ENCODE data around the gene PPP4R4. TPM values are rescaled to one million over a fixed set of nuclear protein-coding genes. Genes with fewer than 3 reads are reported as not detected.

The PPP4R4 gene
- total RNA-seq, 1 experiment from 2014 or later, result 1.1 TPM

DNA sequence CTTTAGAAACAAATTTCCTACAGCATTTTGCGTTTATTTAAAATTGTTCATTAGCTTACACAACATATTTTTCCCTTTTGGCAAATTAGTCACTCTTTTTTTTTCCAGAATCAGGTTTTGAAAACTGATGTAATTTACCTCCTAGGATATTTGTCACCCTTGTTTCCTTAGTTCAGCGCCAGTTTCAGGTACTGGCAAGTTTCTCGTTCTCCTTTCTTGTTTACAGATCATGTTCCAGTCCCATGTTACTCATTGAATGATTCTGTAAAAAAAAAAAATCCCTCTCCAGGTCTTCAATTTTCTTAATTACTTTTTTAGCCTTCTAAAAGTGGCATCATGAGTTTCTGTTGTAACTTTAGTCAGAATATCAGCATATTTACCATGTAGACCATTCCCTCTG lies 2.7 kb downstream of the PPP4R4 start:
- Histone ChIP-seq H3K4me1 (ENCODE audit: control insufficient read depth, insufficient read depth, low read length) (peaks cover 4% of the 10 kb centered on the region), H3K27ac (ENCODE audit: low read length) (no peak overlapping the region), H3K4me3 (ENCODE audit: low read depth in 2 of 2, low read length in 2 of 2) (no peak overlapping the region), H3K36me3 (ENCODE audit: control insufficient read depth, insufficient read depth, low read length) (no peaks in the 10 kb centered on the region; the same call in 1 of the 2 replicates), H3K27me3 (ENCODE audit: control insufficient read depth, insufficient read depth, low read length) (peaks cover 4% of the 10 kb centered on the region; the same call in 1 of the 2 replicates), H3K9me3 (ENCODE audit: control insufficient read depth, insufficient read depth, low read depth, low read length) (no peaks in the 10 kb centered on the region)
- BruUV-seq (replicated peaks), result no TSS peak
- TF ChIP-seq POLR2AphosphoS5 (IDR thresholded peaks at IDR 0.05; ENCODE audit: low read depth, low read length), result no peak
- TF ChIP-seq SIN3A (IDR thresholded peaks at IDR 0.05; ENCODE audit: borderline replicate concordance, insufficient read depth, low read depth, low read length), result no peak
- TF ChIP-seq TCF7L2 (IDR thresholded peaks at IDR 0.05; ENCODE audit: low read depth, low read length), result no peak
- TF ChIP-seq, protein P1, sequence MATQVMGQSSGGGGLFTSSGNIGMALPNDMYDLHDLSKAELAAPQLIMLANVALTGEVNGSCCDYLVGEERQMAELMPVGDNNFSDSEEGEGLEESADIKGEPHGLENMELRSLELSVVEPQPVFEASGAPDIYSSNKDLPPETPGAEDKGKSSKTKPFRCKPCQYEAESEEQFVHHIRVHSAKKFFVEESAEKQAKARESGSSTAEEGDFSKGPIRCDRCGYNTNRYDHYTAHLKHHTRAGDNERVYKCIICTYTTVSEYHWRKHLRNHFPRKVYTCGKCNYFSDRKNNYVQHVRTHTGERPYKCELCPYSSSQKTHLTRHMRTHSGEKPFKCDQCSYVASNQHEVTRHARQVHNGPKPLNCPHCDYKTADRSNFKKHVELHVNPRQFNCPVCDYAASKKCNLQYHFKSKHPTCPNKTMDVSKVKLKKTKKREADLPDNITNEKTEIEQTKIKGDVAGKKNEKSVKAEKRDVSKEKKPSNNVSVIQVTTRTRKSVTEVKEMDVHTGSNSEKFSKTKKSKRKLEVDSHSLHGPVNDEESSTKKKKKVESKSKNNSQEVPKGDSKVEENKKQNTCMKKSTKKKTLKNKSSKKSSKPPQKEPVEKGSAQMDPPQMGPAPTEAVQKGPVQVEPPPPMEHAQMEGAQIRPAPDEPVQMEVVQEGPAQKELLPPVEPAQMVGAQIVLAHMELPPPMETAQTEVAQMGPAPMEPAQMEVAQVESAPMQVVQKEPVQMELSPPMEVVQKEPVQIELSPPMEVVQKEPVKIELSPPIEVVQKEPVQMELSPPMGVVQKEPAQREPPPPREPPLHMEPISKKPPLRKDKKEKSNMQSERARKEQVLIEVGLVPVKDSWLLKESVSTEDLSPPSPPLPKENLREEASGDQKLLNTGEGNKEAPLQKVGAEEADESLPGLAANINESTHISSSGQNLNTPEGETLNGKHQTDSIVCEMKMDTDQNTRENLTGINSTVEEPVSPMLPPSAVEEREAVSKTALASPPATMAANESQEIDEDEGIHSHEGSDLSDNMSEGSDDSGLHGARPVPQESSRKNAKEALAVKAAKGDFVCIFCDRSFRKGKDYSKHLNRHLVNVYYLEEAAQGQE (IDR thresholded peaks at IDR 0.05; ENCODE audit: insufficient read depth in 1 of 2, low read depth in 2 of 2, low read length in 1 of 2), result no peak
- TF ChIP-seq, protein P2, sequence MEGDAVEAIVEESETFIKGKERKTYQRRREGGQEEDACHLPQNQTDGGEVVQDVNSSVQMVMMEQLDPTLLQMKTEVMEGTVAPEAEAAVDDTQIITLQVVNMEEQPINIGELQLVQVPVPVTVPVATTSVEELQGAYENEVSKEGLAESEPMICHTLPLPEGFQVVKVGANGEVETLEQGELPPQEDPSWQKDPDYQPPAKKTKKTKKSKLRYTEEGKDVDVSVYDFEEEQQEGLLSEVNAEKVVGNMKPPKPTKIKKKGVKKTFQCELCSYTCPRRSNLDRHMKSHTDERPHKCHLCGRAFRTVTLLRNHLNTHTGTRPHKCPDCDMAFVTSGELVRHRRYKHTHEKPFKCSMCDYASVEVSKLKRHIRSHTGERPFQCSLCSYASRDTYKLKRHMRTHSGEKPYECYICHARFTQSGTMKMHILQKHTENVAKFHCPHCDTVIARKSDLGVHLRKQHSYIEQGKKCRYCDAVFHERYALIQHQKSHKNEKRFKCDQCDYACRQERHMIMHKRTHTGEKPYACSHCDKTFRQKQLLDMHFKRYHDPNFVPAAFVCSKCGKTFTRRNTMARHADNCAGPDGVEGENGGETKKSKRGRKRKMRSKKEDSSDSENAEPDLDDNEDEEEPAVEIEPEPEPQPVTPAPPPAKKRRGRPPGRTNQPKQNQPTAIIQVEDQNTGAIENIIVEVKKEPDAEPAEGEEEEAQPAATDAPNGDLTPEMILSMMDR (IDR thresholded peaks at IDR 0.05), result no peak
- no peak for ATAC-seq
- CTCF ChIA-PET, result no interaction called here
- no peak for DNase-seq (ENCODE audit: low read depth, low spot score)
- POLR2A ChIA-PET, result no interaction called here
- in situ Hi-C loops (cut with HindIII; ENCODE audit: low pct_unique_long_range_greater_than_20kb, low sequenced_read_pairs), result no loop called here
- intact Hi-C loops (cut with micrococcal nuclease; ENCODE audit: unreplicated experiment), result no loop called here

DNA sequence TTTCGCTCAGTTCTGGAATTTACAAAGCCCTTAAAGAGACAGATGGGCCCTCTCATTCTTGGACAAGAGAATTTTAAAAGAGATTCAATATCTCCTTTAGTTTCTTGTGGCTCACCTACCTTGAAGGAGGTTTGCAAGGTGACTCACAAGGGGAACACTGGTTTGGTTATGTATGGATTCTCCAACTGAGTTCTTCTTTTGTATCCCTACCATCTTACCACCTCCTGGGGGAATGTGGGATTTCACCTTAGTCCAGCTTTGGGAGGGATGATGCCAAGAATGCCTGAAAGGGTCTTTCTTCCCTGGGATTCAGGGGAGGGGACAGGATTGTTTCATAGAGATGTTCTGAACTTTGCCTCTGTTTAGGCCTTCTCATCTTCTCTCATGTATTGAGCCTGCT lies 3.7 kb downstream of the PPP4R4 start:
- in situ Hi-C loops (cut with HindIII; ENCODE audit: low pct_unique_long_range_greater_than_20kb, low sequenced_read_pairs) (no loop called here), intact Hi-C loops (cut with micrococcal nuclease; ENCODE audit: unreplicated experiment) (no loop called here)
- no peaks in the 10 kb centered on the region for H3K9me3 ChIP-seq (ENCODE audit: control insufficient read depth, insufficient read depth, low read depth, low read length)
- H3K4me1 ChIP-seq (ENCODE audit: control insufficient read depth, insufficient read depth, low read length), result peaks cover 4% of the 10 kb centered on the region
- TF ChIP-seq, protein P1 (IDR thresholded peaks at IDR 0.05; ENCODE audit: insufficient read depth in 1 of 2, low read depth in 2 of 2, low read length in 1 of 2), result no peak
- TF ChIP-seq, protein P2 (IDR thresholded peaks at IDR 0.05), result no peak
- TF ChIP-seq TCF7L2 (IDR thresholded peaks at IDR 0.05; ENCODE audit: low read depth, low read length) (no peak), SIN3A (IDR thresholded peaks at IDR 0.05; ENCODE audit: borderline replicate concordance, insufficient read depth, low read depth, low read length) (no peak), POLR2AphosphoS5 (IDR thresholded peaks at IDR 0.05; ENCODE audit: low read depth, low read length) (no peak)
- peaks cover 4% of the 10 kb centered on the region; the same call in 1 of the 2 replicates for H3K27me3 ChIP-seq (ENCODE audit: control insufficient read depth, insufficient read depth, low read length)
- ChIA-PET POLR2A (no interaction called here), CTCF (no interaction called here)
- H3K36me3 ChIP-seq (ENCODE audit: control insufficient read depth, insufficient read depth, low read length), result no peaks in the 10 kb centered on the region; the same call in 1 of the 2 replicates
- BruUV-seq (replicated peaks), result no TSS peak
- H3K4me3 ChIP-seq (ENCODE audit: low read depth in 2 of 2, low read length in 2 of 2), result no peak overlapping the region
- ATAC-seq (no peak), DNase-seq (ENCODE audit: low read depth, low spot score) (no peak)
- no peak overlapping the region for H3K27ac ChIP-seq (ENCODE audit: low read length)
